ENCODE data around the gene PHF21A.

DNA sequence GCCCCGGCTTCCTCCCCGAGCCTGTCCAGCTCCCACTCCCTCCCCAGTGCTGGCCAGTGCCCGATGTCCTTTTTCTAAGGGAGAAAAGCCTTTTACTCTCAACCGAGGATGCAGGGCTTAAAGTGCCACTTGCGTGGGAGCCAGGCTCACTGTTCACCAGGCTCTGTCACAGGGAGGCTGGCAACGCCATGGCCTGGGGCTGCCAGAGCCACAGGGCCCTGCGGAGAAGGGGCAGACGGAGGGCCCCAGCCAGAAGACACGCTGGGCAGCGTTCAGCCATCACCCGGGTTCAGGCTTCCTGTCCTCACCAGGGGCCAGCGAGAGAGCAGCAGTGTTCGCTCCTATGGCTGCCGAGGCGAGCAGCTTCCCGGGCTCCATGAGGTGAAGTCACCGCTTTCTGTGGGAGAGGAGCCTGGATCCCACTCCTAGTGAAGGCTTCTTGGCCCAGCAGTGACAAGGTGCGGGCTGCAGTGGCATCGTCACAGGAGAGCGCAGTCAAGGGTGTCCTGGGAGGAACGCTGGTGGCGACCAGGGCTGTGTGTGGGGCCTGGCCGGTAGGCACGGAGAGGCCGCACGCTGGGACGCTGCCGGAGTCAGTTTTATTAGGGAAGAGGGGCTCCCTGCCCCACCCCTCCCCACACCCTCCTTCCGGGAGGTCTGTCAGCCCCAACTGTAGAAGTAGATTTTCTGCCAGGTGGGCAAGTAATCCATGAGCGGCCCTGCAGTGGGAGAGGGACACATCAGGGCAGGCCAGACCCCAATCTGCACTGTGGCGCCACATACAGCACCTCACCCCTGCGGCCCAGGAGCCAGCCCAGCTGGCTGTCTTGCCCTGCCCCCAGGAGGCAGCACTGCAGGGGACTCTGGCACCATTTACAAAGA lies 211.4 kb downstream of the PHF21A start:
- TF ChIP-seq, protein P1, sequence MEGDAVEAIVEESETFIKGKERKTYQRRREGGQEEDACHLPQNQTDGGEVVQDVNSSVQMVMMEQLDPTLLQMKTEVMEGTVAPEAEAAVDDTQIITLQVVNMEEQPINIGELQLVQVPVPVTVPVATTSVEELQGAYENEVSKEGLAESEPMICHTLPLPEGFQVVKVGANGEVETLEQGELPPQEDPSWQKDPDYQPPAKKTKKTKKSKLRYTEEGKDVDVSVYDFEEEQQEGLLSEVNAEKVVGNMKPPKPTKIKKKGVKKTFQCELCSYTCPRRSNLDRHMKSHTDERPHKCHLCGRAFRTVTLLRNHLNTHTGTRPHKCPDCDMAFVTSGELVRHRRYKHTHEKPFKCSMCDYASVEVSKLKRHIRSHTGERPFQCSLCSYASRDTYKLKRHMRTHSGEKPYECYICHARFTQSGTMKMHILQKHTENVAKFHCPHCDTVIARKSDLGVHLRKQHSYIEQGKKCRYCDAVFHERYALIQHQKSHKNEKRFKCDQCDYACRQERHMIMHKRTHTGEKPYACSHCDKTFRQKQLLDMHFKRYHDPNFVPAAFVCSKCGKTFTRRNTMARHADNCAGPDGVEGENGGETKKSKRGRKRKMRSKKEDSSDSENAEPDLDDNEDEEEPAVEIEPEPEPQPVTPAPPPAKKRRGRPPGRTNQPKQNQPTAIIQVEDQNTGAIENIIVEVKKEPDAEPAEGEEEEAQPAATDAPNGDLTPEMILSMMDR (IDR thresholded peaks at IDR 0.05) = no peak
- no peak for TF ChIP-seq EZH2 (IDR thresholded peaks at IDR 0.05)

Data from neural progenitor cell (in vitro differentiated cells).